GM18508 (cell line): Measurements from ENCODE around the gene ASH1L.
"Not testable (repeated sequence)": the region's sequence is repeated elsewhere in the genome, so short reads cannot be mapped to it uniquely, and the experiment has no call there.

Source experiments
- ATAC-seq: cut with Tn5 transposase; IDR thresholded peaks from one replicate; pipeline ENCODE4 v1.9.1; 2021; ENCODE audit warnings: moderate number of reproducible peaks; ENCODE audit not compliant: insufficient read depth, unreplicated experiment

Gene ASH1L

DNA sequence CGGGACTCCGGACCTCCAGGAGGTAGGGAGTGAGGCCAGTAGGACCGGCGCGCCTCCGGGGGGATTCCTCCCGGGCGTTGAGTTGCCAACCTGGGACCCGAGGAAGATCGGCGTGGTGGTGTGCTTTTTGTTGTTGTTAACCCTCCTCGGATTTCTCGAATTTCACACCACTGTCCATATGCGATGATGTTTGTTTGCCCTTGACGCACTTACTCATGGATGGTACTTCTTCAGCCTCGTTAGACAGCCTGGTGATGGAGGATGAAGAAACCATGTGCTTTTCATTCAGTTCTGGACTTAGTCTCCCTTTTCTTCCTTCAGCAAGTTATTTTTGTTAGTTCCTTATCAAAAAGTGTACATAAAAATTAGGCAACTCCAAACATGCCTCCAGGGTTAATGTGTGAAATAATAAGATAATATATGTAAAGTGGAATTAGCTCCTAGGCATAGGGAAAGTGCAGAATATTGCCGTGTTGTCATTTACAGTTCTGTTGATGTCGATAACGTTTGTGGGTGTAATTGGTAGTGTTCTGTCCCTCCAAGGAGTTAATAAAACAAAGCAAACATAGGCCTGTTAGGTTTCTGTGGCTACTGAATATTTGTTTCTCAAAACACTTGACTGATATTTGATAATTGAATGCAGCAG, 897 bp upstream of the ASH1L start:
- not testable (repeated sequence) for ATAC-seq

DNA sequence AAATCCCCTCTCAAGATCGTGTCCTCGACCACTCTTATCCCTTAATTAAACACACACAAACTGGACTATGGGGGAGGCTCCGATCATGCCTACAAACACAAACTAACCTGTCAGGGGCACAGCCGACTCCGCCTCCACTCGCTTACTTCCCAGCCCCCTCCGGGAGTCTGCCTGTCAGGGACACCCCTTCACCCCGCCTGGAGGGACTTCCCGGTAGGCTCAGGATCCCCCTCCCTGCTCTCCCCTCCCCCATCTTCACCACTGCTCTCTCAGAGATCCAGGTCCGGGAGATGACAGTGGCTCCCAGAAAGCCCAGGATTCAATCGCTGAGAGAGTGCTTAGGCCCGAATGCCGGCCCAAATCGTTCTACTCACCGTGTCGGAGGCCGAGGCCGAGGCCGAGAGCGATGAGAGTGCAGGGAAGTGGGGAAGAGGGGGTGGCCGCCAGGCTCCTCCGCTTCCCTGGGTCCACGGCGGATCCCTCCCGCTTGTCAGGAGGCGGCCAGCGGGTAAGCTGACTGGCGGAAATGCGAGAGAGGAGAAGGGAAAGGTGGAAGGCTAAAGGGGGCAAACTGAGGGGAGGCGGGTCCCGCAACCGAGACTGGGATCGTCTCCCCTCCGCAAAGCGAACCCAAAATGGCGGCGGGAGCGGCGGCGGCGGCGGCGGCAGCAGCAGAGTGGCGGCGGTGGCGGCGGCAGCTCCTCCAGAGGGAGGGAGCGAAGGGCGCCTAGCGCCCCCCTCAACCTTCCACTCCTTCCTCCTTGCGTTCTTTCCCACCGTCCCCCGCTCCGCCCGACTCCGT, 623 bp downstream of the ASH1L start:
- not testable (repeated sequence) for ATAC-seq

DNA sequence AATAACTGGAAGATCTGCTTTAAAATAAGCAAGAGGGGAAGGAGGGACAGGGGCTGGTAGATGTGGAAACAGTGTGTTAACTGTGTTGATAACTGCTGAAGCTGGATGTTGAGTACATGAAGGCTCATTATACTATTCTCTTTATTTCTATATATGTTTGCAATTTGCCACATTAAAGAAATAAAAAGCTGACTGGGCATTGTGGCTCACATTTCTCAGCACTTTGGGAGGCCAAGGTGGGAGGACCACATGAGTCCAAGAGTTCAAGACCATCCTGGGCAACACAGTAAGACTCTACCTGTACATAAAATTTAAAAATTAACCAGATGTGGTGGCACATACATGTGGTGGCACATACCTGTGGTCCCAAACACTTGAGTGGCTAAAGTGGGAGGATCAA, 6.7 kb downstream of the ASH1L start:
- no peak for ATAC-seq

DNA sequence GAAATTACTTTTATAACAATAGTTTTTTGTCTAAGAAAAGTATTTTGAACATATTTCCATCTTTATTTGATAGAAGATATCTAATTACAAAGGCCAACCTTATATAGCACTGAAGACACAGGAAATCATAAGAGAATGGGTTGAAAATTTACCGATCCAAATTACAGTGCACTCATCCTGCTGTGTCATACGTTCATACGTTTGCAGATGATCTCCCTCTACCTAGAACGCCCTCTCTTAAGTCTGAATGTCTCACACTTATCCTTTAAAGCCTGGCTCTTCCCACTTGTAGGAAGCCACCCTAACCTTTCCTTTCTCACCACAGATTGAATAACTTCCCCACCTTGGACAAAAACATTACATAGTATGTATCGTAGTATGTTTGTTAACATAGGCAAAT, 9.3 kb downstream of the ASH1L start:
- ATAC-seq, result no peak

DNA sequence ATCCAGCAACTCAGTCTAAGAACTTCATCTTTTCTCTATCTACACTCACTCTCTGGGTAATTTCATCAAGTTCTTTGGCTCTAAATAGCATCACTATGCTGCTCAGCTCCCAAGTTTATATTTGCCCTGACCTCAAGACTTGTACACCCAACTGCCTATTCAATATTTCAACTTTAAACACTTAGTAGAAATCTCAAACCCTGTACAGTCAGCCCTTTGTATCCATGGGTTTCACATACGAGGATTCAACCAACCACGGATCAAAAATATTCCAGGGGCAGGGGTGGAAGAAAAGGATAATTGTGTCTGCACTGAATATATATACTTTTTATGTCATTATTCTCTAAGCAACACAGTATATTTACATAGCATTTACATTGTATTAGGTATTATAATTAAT, 13.9 kb downstream of the ASH1L start:
- ATAC-seq, result no peak

DNA sequence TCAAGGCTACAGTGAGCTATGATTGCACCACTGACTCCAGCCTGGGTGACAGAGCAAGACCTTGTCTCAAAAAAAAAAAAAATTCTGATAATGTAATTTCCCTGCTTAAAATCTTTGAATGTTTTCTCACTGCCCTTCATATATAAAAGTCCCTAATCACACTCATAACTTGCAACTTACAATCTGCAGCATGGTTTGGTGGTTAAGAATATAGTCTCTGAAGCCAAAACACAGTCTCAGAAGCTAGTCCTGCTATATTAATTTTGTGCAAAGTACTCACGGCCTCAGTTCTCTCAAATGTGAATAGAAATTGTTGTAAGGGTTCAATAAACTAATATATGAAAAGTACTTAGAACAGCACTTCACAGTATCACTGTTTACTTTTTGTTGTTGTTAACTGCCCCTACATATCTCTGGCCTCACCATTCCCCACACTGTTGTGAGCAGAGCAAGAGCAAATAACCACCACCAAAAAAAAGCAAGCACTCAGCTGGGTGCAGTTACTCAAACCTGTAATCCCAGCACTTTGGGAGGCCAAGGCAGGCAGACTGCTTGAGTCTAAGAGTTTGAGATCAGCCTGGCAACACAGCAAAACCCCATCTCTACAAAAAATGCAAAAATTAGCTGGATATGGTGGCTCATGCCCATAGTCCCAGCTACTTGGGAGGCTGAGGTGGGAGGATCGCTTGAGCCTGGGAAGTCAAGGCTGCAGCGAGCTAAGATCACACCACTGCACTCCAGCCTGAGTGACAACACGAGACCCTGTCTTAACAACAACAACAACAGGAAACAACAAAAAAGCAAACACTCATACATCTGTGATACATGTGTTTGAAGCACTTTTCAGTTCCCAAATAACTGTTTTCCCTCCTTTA, 22.4 kb downstream of the ASH1L start:
- no peak for ATAC-seq

DNA sequence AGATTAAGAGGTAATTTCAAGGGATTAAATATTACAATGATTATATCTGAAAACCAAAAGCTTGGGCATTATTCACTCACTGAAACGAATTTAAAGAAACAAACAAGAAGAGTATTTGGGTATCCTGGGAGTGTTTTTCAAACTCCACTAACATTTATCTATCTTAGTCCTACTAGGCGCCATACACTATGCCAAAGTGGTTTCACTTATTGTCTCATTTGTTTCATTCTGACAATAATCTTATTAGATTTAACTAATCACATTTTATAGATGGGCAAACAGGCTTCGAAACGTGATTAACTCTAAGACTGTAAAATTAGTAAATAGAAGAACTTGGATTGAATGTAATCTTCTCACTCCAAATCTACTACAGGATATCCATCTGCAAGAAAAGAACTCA, 25.4 kb downstream of the ASH1L start:
- no peak for ATAC-seq

DNA sequence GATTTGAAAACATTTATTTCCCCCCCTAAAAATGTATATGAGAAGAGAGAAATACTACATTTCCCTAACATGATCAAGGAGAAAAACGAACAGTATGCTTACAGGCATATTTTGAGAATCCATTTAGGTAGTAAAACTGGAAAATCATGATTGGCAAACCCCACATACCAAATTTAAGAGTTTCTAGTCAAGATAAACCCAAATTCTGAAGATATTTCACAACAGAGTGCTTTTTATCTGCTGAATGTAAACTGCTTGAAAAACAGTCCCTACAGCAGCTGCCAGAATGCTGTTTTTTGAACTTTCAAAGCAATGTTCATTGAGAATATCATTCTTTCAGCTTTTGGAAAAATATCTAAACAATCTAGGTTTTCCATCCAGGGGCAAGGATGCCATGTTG, 31.0 kb downstream of the ASH1L start:
- no peak for ATAC-seq

DNA sequence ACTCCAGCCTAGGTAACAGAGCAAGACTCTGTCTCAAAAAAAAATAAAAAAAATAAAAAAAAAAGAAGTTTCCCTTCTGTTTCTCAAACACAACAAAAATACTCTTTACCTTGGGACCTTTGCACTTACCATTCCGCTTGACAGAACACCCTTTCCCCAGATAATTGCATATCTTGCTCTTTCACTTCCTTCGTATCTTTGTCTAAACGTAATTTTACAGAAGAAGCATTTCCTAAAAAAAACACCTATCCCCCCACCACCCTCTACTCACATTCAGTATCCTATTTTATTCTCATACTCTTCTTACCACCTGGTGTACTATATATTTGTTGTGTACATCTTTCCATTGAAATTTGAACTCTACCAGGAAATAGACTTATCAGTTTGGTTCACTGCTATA, 32.7 kb downstream of the ASH1L start:
- ATAC-seq, result no peak

DNA sequence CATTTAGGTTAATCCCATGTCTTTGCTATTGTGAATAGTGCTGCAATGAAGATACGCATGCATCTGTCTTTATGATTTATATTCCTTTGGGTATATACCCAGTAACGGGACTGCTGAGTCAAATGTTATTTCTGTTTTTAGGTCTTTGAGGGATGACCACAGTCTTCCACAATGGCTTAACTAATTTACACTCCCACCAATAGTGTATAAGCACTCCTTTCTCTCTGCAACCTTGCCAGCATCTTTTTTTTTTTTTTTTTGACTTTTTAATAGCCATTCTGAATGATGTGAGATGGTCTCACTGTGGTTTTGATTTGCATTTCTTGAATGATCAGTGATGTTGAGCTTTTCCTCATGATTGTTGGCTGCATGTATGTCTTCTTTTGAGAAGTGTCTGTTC, 33.5 kb downstream of the ASH1L start:
- no peak for ATAC-seq

DNA sequence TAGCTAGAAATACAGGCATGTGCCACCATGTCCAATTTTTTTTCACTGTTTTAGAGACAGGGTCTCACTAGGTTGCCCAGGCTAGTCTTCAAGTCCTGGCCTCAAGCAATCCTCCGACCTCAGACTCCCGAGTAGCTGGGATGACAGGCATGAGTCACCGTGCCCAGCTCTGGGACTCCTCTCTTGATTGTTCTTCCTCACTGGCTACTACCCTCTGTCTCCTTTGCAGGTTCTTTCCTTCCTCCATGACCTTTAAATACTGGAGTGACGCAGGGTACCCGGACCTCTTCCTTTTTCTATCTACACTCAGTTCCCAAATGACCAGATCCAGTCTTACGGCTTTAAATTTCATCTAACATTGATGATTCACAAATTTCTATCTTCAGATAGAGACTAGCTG, 34.9 kb downstream of the ASH1L start:
- no peak for ATAC-seq

DNA sequence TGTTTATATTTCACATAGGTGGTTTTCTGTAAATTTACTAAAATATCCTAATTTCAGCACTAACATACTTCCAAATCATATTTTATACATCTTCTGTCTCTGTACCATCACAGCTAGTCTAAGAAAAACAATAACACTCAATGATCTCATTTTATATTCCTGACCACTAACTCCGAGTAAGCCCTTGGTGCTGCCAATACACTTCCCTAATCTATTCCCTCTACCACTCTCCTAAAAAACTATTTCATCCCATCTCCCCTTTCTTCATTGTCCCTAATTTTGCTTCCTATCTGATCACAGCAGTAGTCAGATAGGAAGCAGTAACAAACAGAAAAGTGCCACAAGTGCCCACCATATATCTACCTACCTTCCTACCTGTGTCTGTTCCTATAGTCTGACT, 36.2 kb downstream of the ASH1L start:
- no peak for ATAC-seq

DNA sequence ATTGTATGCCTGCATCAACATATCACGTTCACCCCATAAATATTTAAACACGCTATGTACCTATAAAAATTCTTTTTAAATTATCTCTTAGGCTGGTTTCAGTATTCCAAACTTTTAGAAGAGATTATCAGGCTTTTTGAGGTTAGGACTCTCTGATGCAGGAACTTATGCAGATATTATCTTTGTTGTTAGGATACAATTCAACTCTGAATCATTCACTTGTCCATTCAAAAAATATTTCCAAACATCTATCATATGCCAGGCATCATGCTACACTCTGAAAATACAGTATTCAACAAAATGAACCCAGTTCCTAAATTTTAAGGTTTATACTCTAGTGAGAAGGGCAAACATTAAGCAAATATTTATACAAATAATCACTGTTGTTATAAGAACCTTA, 40.5 kb downstream of the ASH1L start:
- no peak for ATAC-seq

DNA sequence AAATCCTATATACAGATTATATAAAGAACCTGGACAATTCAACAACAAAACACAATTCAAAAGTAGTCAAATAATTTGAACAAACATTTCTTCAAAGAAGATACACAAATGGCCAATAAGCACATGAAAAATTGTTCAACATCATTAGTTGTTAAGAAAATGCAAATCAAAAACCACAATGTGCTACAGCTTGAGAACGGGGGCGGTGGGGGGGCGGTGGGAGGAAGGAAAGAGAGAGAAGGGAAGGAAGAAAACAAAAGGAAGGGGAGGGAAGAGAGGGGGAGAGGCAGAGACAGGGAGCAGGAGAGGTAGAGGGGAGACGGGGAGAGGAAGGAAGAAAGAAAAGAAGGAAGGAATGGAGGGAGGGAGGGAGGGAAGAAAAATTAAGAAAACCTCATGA, 44.1 kb downstream of the ASH1L start:
- ATAC-seq, result no peak

DNA sequence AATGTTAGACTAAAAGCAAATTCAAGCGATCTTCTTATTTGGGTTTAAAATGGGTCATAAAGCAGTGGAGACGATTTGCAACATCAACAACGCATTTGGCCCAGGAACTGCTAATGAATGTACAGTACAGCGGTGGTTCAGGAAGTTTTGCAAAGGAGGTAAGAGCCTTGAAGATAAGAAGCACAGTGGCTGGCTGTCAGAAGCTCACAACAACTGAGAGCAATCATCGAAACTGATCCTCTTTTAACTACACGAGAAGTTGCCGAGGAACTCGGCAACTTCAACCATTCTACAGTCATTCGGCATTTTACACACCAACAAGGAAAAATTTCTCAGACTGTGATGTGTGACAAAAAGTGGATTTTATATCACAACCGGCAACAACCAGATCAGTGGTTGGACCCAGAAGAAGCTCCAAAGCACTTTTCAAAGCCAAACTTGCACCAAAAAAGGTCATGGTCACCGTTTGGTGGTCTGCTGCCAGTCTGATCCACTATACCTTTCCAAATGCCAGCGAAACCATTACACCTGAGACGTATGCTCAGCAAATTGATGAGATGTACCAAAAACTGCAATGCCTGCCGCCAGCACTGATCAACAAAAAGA, 47.9 kb downstream of the ASH1L start:
- no peak for ATAC-seq

DNA sequence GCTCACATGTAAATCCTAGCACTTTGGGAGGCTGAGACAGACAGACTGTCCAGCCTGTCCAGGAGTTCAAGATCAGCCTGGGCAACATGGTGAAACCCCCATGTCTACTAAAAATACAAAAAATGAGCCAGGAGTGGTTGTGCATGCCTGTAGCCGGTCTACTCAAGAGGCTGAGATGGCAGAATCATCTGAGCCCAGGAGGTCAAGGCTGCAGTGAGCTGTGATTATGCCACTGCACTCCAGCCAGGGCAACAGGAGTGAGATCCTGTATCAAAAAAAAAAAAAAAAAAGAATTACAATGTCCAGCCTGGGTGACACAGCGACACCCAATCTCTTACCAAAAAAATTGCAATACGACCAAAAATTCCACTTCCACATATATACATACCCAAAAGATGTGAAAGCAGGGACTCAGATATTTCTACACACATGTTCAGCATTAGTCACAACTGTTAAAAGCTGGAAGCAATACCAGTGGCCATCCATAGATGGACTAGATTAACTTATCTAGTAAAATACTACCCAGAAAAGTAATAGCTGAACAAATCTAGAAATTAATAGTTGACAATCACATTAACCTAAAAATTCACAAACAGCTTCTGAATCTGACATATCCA, 49.2 kb downstream of the ASH1L start:
- ATAC-seq, result no peak

DNA sequence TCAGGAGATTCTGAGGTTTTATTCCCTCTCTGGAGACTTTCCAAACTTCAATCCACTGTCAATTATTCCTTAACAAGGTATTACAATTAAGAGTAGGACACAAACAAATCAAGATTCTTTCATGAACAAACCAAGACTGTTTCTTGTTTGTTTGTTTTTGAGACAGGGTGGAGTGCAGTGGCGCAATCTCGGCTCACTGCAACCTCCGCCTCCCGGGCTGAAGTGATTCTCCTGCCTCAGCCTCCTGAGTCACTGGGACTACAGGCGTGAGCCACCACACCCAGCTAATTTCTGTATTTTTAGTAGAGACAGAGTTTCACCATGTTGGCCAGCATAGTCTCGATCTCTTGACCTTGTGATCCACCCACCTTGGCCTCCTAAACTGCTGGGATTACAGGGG, 51.2 kb downstream of the ASH1L start:
- not testable (repeated sequence) for ATAC-seq

DNA sequence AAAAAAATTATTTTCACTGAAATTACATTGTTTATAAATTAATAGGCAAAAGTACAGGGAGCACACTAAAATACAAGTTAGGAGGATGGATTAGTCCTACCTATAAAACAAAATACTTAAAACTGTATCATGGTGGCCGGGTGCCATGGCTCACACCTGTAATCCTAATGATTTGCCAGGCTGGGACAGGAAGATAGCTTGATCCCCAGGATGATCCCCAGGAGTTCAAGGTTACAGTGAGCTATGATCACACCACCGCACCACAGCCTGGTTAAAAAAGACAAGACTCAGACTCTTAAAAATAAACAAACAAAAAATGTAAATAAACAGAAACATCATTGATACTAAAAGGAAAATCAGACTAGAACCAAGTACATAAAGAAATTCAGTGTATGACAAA, 53.5 kb downstream of the ASH1L start:
- no peak for ATAC-seq

DNA sequence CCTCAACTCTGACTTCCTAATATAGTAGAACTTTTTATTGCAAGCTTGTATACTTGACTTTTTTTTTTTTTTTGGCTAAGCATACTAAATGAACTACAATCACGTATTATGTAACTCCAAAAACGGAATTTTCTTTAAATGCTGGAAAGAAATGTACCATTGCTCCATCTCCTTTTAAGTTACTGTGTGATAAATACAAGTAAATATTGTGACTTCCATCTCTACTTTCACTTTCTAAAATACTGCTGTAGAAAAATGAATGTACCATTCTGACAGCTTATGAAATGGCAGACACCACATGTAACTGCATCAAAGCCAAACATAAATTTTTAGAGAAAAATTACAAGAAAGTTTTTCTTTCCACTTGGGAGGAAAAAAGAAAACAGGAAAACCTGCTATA, 54.7 kb downstream of the ASH1L start:
- ATAC-seq, result no peak

DNA sequence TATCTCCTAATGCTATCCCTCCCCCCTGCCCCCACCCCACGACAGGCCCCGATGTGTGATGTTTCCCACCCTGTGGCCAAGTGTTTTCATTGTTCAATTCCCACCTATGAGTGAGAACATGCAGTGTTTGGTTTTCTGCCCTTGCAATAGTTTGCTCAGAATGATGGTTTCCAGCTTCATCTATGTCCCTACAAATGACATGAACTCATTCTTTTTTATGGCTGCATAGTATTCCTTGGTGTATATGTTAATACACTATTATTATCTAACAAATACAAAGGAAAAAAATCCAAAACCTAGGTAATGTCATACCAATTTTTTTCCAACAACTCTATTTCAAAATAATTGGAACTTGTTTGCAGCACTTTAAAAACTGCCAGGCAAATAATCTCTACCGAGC, 56.6 kb downstream of the ASH1L start:
- ATAC-seq, result not testable (repeated sequence)
